A549 (cell line): Measurements from ENCODE around the gene RNF2. TPM values are rescaled to one million over a fixed set of nuclear protein-coding genes. Genes with fewer than 3 reads are reported as not detected.

Experiments used
- ATAC-seq, 2 experiments: fragments of 200-7000 bp in 1 of 2; fragments of >200 bp in 1 of 2; cut with Nextera tagmentation in 1 of 2; cut with Tn5 transposase in 1 of 2; 3 replicates each; pipeline versions ENCODE4 v1.8.0 to v1.9.1; 2018 to 2020; ENCODE audit warnings: mild to moderate bottlenecking in 1 of 2, moderate library complexity in 1 of 2
- CTCF ChIA-PET: fragments of 300-600 bp; sonication (Branson Sonifier 250); formaldehyde crosslinking; extraction: SDS; loops from one replicate; lab custom pipeline; 2021; ENCODE audit warnings: antibody characterized with exemption, inconsistent platforms; lab: Yijun Ruan, JAX
- POLR2A ChIA-PET: fragments of 350-600 bp; formaldehyde crosslinking; extraction: SDS; loops from one replicate; lab custom pipeline; 2021; ENCODE audit warnings: antibody characterized with exemption, inconsistent platforms; lab: Yijun Ruan, JAX
- DNase-seq, 2 experiments: peaks; one replicate each; pipeline versions ENCODE4 v3.0.0 to v3.0.0-alpha.2; 2011 to 2016; ENCODE audit warnings: low read depth in 1 of 2, low spot score in 1 of 2
- FAIRE-seq: peaks from 2 replicates; lab custom pipeline; 2011; peaks lifted over from hg19 to GRCh38; lab: Jason Lieb, UNC
- H3K27ac ChIP-seq, 2 experiments: fragments of >200 bp; sonication (Bioruptor Twin); formaldehyde crosslinking; 3 replicates each; pipeline ENCODE4 v1.5.1; 2016 to 2017
- H3K4me1 ChIP-seq: fragments of >200 bp; sonication (Bioruptor Twin); formaldehyde crosslinking; 3 replicates; pipeline ENCODE4 v1.6.1; 2016
- H3K4me2 ChIP-seq: fragments of >200 bp; sonication (Bioruptor Twin); formaldehyde crosslinking; 3 replicates; pipeline ENCODE4 v1.6.1; 2016
- H3K4me3 ChIP-seq: fragments of >200 bp; sonication (Bioruptor Twin); formaldehyde crosslinking; 3 replicates; pipeline ENCODE4 v1.5.1; 2016
- H3K9me3 ChIP-seq: fragments of >200 bp; sonication (Bioruptor Twin); formaldehyde crosslinking; 3 replicates; pipeline ENCODE4 v1.6.1; 2016
- ATOH8 ChIP-seq: fragments of 250-450 bp; sonication (Bioruptor Pico); IDR thresholded peaks from 2 replicates; pipeline ENCODE4 v1.5.0; 2020; ENCODE audit warnings: low read depth, mild to moderate bottlenecking, moderate library complexity
- BCL3 ChIP-seq: fragments of >200 bp; sonication (Bioruptor Twin); formaldehyde crosslinking; IDR thresholded peaks from 3 replicates; pipeline ENCODE4 v1.6.1; 2016
- BHLHE40 ChIP-seq: IDR thresholded peaks from 2 replicates; pipeline ENCODE4 v1.6.1; 2012; ENCODE audit warnings: low read depth, low read length, inconsistent platforms
- CBX8 ChIP-seq: fragments of 200-600 bp; sonication (generic); IDR thresholded peaks from 2 replicates; pipeline ENCODE4 v1.6.1; 2016
- CEBPB ChIP-seq, 2 experiments: fragments of >200 bp in 1 of 2; sonication (Bioruptor Twin) in 1 of 2; formaldehyde crosslinking in 1 of 2; IDR thresholded peaks; 2 replicates each; pipeline ENCODE4 v1.6.1; 2012 to 2016
- CHD2 ChIP-seq: fragments of 150-350 bp; IDR thresholded peaks from 2 replicates; pipeline ENCODE4 v1.6.1; 2014; ENCODE audit warnings: low read length; ENCODE audit not compliant: partially characterized antibody
- CHD4 ChIP-seq: fragments of 200-600 bp; sonication (generic); IDR thresholded peaks from 2 replicates; pipeline ENCODE4 v1.6.1; 2016; ENCODE audit warnings: antibody characterized with exemption, mild to moderate bottlenecking, borderline replicate concordance
- EHMT2 ChIP-seq: fragments of 200-600 bp; sonication (generic); IDR thresholded peaks from 2 replicates; pipeline ENCODE4 v1.6.1; 2016; ENCODE audit warnings: antibody characterized with exemption, low read depth, mild to moderate bottlenecking, moderate library complexity
- ELK1 ChIP-seq: fragments of 150-350 bp; IDR thresholded peaks from 2 replicates; pipeline ENCODE4 v1.6.1; 2014; ENCODE audit warnings: low read depth, mild to moderate bottlenecking, low read length
- EP300 ChIP-seq, 2 experiments: fragments of >200 bp; sonication (Bioruptor Twin); formaldehyde crosslinking; IDR thresholded peaks; 2 replicates in 1 of 2; 3 replicates in 1 of 2; pipeline ENCODE4 v1.6.1; 2016 to 2017
- ESRRA ChIP-seq: fragments of 150-350 bp; IDR thresholded peaks from 2 replicates; pipeline ENCODE4 v1.6.1; 2014; ENCODE audit warnings: mild to moderate bottlenecking, low read length, borderline replicate concordance
- GATA3 ChIP-seq: IDR thresholded peaks from 2 replicates; pipeline ENCODE4 v1.6.1; 2012; ENCODE audit warnings: borderline replicate concordance
- HDAC2 ChIP-seq: fragments of 200-600 bp; sonication (generic); IDR thresholded peaks from 2 replicates; pipeline ENCODE4 v1.6.1; 2016
- HEYL ChIP-seq: fragments of 250-450 bp; sonication (Bioruptor Pico); IDR thresholded peaks from 2 replicates; pipeline ENCODE4 v1.8.0; 2021; ENCODE audit warnings: mild to moderate bottlenecking, moderate library complexity
- HOXB5 ChIP-seq: fragments of 250-450 bp; sonication (Bioruptor Pico); IDR thresholded peaks from 2 replicates; pipeline ENCODE4 v1.5.0; 2020; ENCODE audit warnings: mild to moderate bottlenecking, moderate library complexity
- JUN ChIP-seq, 2 experiments: fragments of >200 bp; sonication (Bioruptor Twin); formaldehyde crosslinking; IDR thresholded peaks; 2 replicates in 1 of 2; 3 replicates in 1 of 2; pipeline ENCODE4 v1.6.1; 2016 to 2017
- MAFK ChIP-seq: fragments of 450-650 bp; IDR thresholded peaks from 2 replicates; pipeline ENCODE4 v1.6.1; 2014; ENCODE audit not compliant: partially characterized antibody
- MAX ChIP-seq: IDR thresholded peaks from 2 replicates; pipeline ENCODE4 v1.6.1; 2012
- MAZ ChIP-seq: fragments of 150-350 bp; IDR thresholded peaks from 2 replicates; pipeline ENCODE4 v1.6.1; 2014; ENCODE audit warnings: antibody characterized with exemption, low read depth, low read length, borderline replicate concordance
- MYC ChIP-seq: IDR thresholded peaks from 2 replicates; pipeline ENCODE4 v1.6.1; 2012; ENCODE audit warnings: mild to moderate bottlenecking, inconsistent platforms, low read length, improper control_type of control experiment, borderline replicate concordance
- NFE2L2 ChIP-seq: fragments of 150-350 bp; conservative IDR thresholded peaks from 2 replicates; pipeline ENCODE4 v1.6.1; 2014; ENCODE audit warnings: low read length
- NPAS2 ChIP-seq: fragments of 250-450 bp; sonication (Bioruptor Pico); IDR thresholded peaks from 2 replicates; pipeline ENCODE4 v1.8.0; 2022; ENCODE audit warnings: mild to moderate bottlenecking, moderate library complexity, borderline replicate concordance
- PHF8 ChIP-seq: fragments of 200-600 bp; sonication (generic); IDR thresholded peaks from 2 replicates; pipeline ENCODE4 v1.6.1; 2016; ENCODE audit warnings: low read depth, mild to moderate bottlenecking, antibody characterized with exemption, moderate library complexity, borderline replicate concordance
- RAD21 ChIP-seq, 2 experiments: fragments of >200 bp in 1 of 2; sonication (Bioruptor Twin) in 1 of 2; formaldehyde crosslinking in 1 of 2; IDR thresholded peaks in 1 of 2; conservative IDR thresholded peaks in 1 of 2; 2 replicates in 1 of 2; 3 replicates in 1 of 2; pipeline ENCODE4 v1.6.1; 2012 to 2018; ENCODE audit warnings: inconsistent platforms in 1 of 2
- TFCP2L1 ChIP-seq: fragments of 250-450 bp; sonication (Bioruptor Pico); IDR thresholded peaks from 2 replicates; pipeline ENCODE4 v1.5.0; 2021; ENCODE audit warnings: mild to moderate bottlenecking
- TP53 ChIP-seq: fragments of 250-450 bp; sonication (Bioruptor Pico); IDR thresholded peaks from 2 replicates; pipeline ENCODE4 v1.5.0; 2021; ENCODE audit warnings: mild to moderate bottlenecking, moderate library complexity
- ZFP36 ChIP-seq: fragments of 450-650 bp; IDR thresholded peaks from 2 replicates; pipeline ENCODE4 v1.6.1; 2014; ENCODE audit warnings: borderline replicate concordance; ENCODE audit not compliant: partially characterized antibody
- WGBS: methylation state at CpG from one replicate; pipeline ENCODE4 v1.1.6; 2017; ENCODE audit errors: missing lambda C conversion rate; 5-methylcytosine and 5-hydroxymethylcytosine counted together
- polyA plus RNA-seq, 4 experiments: library from polyadenylated mRNA; depleted of rRNA in 3 of 4; stranded (reverse); fragments of >200 nt; fragmentation: RNase III in 1 of 4; extraction: RNeasy Plus Mini Kit Qiagen cat#74134 plus additional on column Dnase treatment in 1 of 4; gene quantifications; 2 replicates in 3 of 4; 3 replicates in 1 of 4; pipeline ENCODE4 v1.2.3, GENCODE V29; 2011 to 2017
- TF ChIP-seq, protein P1 (sequence below): IDR thresholded peaks from 2 replicates; pipeline ENCODE4 v1.6.1; 2012

Gene RNF2
- polyA plus RNA-seq, 2 of the 4 experiments (the other 2 are of a cell fraction), result 16.6 to 38.2 TPM

- FAIRE-seq, result no peak
- Histone ChIP-seq H3K9me3 (no peaks in the 10 kb centered on the region), H3K4me3 (no peak overlapping the region), H3K4me1 (no peaks in the 10 kb centered on the region), H3K4me2 (no peak overlapping the region), H3K27ac (no peak overlapping the region)
- no peak for ATAC-seq
- no peak for DNase-seq
- ChIA-PET CTCF (interaction anchor here (0.8 to 1.0 kb wide), 2 partner anchors 11 to 19 kb away, joined by 3 read pairs; no protein-coding TSS in a partner anchor), POLR2A (interaction anchor here (0.6 kb wide), 1 partner anchor 33 kb away, joined by 9 read pairs; no protein-coding TSS in a partner anchor)
- TF ChIP-seq MAX (no peak), MAZ (no peak), JUN (IDR thresholded peaks at IDR 0.05) (no peak), BCL3 (no peak), ESRRA (no peak), EP300 (IDR thresholded peaks at IDR 0.05) (no peak), PHF8 (no peak), TP53 (CRISPR knock-in tag) (no peak), MAFK (no peak), CEBPB (IDR thresholded peaks at IDR 0.05) (no peak), RAD21 (conservative IDR thresholded peaks at IDR 0.05 in 1 of 2, IDR thresholded peaks at IDR 0.05 in 1 of 2) (no peak), CHD2 (no peak), EHMT2 (no peak), MYC (no peak), HOXB5 (CRISPR knock-in tag) (no peak)
- TF ChIP-seq, protein P1, sequence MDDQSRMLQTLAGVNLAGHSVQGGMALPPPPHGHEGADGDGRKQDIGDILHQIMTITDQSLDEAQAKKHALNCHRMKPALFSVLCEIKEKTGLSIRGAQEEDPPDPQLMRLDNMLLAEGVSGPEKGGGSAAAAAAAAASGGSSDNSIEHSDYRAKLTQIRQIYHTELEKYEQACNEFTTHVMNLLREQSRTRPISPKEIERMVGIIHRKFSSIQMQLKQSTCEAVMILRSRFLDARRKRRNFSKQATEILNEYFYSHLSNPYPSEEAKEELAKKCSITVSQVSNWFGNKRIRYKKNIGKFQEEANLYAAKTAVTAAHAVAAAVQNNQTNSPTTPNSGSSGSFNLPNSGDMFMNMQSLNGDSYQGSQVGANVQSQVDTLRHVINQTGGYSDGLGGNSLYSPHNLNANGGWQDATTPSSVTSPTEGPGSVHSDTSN, result no peak
- WGBS, result 90% methylated on average over 2 of the region's 2 CpGs
Observed at GRCh38 chr1:185058876-185059275, 13.5 kb downstream of the RNF2 start.

- WGBS, result 87% methylated on average over 2 of the region's 2 CpGs
- no peaks in the 10 kb centered on the region for H3K9me3 ChIP-seq
- H3K4me3 ChIP-seq, result no peak overlapping the region
- CTCF ChIA-PET, result no interaction called here
- no peak for TF ChIP-seq NFE2L2
- TF ChIP-seq, all 56 proteins: peak for 0
- no peak for DNase-seq
- POLR2A ChIA-PET, result no interaction called here
- no peaks in the 10 kb centered on the region for H3K4me1 ChIP-seq
- no peak for ATAC-seq
- FAIRE-seq, result no peak
- H3K27ac ChIP-seq, result no peak overlapping the region
- no peak overlapping the region for H3K4me2 ChIP-seq
Observed at GRCh38 chr1:185059950-185060571, 14.7 kb downstream of the RNF2 start.

DNA sequence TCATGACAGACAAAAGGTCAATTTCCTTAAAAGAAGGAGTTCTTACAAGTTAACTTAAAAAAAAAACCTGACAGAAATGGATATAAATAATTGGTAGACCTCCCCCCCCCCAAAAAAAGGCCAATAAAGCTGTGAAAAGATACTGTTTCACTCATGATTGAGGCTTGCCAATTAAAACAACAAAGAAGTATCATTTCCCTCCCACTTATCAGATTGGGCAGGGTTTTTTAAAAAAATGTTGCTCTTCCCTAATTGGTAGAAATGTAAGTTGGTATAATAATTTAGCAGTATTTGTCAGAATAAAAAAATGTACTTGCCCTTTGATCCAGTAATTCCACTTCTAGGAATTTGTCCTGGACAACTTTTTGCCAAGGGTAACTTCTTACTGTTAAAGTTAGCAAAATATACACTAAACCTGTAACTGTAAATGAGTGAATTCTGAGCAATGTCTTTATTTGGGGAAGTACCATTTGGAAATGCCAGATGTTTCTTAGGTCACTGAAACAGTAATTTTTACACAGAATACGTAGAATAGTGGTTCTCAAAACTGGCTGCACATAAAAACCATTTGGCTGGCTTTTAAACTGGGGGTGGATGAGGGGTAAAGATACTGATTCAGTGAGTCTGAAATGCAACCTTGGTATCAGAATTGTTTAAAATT, 17.5 kb downstream of the RNF2 start:
- FAIRE-seq, result no peak
- Histone ChIP-seq H3K4me1 (no peaks in the 10 kb centered on the region), H3K4me2 (no peak overlapping the region), H3K4me3 (no peak overlapping the region), H3K9me3 (no peaks in the 10 kb centered on the region), H3K27ac (no peak overlapping the region)
- no peak for ATAC-seq
- POLR2A ChIA-PET, result interaction anchor here (0.6 kb wide), 1 partner anchor 24 kb away, joined by 3 read pairs; no protein-coding TSS in a partner anchor
- DNase-seq, result no peak
- 95% methylated on average over 1 of the region's 1 CpG for WGBS
- CTCF ChIA-PET, result interaction anchor here (1.0 kb wide), 1 partner anchor 20 kb away, joined by 4 read pairs; no protein-coding TSS in a partner anchor
- no peak for TF ChIP-seq CHD2
- no peak for TF ChIP-seq MAFK
- no peak for TF ChIP-seq BHLHE40
- TF ChIP-seq NPAS2, result no peak
- no peak for TF ChIP-seq EHMT2
- no peak for TF ChIP-seq JUN (IDR thresholded peaks at IDR 0.05)
- no peak for TF ChIP-seq CHD4
- TF ChIP-seq HEYL (CRISPR knock-in tag), result no peak
- no peak for TF ChIP-seq ZFP36
- no peak for TF ChIP-seq CBX8
- no peak for TF ChIP-seq ELK1
- no peak for TF ChIP-seq RAD21 (conservative IDR thresholded peaks at IDR 0.05 in 1 of 2, IDR thresholded peaks at IDR 0.05 in 1 of 2)
- TF ChIP-seq TFCP2L1 (CRISPR knock-in tag), result no peak
- TF ChIP-seq ATOH8 (CRISPR knock-in tag), result no peak
- no peak for TF ChIP-seq MAX
- TF ChIP-seq NFE2L2, result no peak
- TF ChIP-seq CEBPB (IDR thresholded peaks at IDR 0.05), result no peak
- TF ChIP-seq HDAC2, result no peak
- TF ChIP-seq GATA3, result no peak
